GM21423 (cell line): Measurements from ENCODE around the gene CD247.
A peak's percentile ranks its signal among the peaks of the same experiment; 100 is the strongest.
"Not testable (repeated sequence)": the region's sequence is repeated elsewhere in the genome, so short reads cannot be mapped to it uniquely, and the experiment has no call there.

Experiments used
- ATAC-seq: cut with Tn5 transposase; IDR thresholded peaks from one replicate; pipeline ENCODE4 v1.9.1; 2021; ENCODE audit warnings: mild to moderate bottlenecking, moderate library complexity; ENCODE audit not compliant: unreplicated experiment

CD247 gene

DNA sequence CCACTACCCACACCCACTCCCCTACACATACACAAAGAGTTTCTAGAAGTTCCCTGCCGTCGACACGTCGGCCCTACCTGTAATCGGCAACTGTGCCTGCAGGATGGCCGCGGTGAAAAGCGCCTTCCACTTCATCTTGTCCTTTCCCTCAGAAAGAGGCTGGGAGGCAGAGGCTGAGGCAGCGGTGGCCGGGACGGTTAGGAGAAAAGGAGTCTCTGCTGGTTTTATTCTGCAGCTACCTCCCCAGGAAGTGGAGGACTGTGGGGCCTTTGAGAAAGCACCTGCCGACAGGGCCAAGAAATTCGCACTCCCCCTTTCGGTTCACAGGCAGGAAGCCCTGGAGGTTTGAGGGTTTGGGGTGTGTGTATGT, at the start of gene CD247:
Gene CD247 (minus strand): TSS at position 199 of the 370 bp plus-strand sequence. CDS start 64 bp downstream, at position 135.
- peak; percentile 51 for ATAC-seq

DNA sequence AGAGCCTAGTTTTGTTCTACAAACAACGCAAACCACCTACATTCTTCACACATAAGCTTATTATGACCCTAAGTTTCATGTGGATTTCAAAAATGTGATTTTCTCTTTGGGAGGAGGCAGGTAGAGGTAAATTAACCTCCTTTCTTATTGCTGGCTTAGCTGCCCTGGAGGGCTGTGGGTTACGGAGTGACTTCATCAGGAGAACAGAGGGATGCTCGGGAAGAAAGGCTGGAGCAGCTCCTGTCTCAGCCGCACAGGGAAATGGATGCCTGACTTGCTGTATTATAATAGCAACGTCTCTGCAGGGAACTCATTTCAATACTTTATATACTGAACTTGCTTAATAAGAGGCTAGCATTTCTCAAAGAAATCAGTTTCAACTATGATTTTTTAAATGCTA, 49.3 kb upstream of the CD247 start:
- no peak for ATAC-seq

DNA sequence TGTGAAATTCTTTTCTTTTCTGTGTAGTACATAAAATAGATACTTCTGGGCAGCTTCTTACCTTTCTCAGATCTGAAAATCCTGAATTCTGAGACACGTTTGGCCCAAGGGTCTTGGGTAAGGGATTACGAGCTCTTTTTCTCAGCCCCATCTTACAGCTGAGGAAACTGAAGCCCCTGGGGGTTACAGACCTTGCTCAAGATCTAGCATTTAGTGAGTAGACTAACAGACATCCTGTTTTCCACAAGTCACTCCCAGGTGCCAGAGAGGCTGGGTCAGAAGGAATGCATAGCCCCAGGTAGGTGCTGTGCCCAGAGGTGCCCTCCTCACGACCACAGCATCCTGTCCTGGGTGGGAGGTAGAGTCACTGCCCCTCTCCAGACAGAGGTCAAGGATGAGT, 48.4 kb upstream of the CD247 start:
- no peak for ATAC-seq

DNA sequence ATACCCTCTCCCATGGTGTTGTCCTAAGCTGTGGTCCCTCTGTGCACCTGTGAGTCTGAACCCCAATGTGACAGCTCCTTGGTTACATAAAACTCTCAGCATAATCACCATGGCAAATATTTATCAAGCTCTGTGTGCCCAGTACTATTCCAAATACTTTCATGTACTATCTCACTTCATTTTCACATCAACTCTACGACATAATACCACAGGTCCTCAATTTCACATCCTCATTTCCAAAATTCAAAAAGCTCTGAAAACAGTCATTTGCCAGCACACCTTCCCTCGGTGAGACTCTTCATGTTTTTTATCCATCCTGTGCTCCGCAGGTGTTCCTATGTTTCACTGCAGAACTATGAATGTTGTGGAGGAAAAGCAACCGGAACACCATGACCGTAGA, 47.6 kb upstream of the CD247 start:
- ATAC-seq = no peak

DNA sequence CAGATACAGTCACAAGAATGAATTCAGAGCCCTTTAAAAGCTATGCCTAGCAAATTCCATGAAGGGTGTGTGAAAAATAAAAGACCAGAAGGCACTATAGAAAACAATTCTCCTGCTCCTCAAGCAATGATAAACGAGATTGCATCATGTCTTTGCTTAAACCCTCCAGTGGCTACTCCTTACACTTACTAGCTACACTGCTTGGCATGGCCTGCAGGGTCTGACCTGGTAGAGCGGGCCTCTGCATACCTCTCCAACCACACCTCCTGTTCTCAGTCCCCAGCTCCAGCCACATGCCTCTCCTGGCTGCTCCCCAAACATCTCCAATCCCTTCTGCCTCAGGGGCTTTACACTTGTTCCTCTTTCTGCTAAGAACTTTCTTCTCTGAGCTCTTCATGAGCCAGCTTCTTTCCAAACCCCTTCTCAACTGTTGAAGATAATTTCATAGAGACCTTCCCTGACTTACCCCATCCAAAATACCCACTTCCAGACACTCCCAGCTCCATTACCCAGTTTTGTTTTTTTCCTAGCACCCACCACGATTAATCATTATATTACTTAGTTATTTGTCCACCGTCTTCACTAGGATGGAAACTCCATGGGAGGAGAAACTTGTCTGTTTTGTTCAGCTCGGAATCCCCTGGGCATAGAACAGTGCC, 46.4 kb upstream of the CD247 start:
- ATAC-seq = no peak

DNA sequence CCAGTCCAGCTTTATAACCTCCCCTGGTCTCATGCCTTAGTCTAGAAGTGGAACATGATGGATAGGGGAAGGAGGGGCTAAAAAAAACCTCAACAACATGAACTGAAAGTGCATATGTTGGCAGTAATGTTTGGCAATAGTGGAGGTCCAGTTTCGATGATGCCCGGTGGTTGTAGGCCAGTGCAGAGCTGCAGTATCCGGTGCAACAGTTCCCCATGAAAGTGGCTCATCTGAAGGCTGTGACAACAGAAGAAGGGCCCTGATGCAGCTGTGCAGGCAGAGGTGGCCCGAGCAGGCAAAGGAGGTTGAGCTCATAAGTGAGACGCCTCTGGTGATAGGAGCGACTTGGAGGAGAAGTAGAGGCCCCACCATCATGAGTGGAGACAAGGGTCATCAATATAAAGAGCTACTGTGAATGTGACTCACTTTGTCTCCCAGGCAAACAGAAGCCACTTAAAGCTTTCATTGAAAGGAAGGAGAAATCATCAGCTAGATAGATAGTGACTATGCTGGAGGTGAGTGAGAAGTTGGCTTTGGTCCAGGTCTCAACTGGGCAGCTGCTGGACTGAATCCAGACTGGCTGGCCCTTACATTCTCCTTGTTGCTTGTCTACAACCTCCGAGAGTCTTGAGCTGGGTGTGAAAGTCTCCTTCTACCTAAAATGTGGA, 45.4 kb upstream of the CD247 start:
- ATAC-seq = no peak

DNA sequence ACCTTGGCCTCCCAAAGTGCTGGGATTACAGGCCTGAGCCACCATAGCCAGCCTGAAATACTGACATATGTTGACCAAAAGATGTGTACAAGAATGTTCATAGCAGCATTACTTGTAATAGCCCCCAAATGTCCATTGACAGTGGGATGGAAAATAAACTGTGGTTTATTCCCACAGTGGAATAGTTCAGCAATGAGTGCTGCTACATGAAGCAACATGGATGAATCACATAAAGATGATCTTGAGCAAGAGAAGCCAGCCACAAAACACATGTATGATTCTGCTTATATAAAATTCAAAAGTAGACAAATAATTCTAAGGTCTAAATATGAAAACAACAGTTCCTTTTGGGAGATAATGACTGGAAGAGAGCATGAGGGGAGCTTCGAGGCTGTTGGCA, 44.4 kb upstream of the CD247 start:
- ATAC-seq = no peak

DNA sequence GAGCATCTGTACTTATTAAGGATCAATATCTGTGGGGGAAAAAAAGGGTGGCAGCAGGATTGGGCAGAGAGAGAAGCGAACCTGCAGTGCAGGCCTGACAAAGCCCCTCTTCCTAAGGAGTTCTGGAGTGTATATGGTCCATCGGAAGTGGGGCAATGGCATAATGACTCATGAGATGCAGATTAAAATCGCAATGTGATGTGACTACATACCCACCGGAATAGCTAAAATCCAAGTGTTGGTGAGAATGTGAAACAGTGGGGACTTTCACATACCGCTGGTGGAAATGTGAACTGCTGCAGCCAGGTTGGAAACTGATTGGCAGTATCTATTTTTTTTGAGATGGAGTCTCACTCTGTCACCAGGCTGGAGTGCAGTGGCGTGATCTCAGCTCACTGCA, 43.4 kb upstream of the CD247 start:
- ATAC-seq = no peak

DNA sequence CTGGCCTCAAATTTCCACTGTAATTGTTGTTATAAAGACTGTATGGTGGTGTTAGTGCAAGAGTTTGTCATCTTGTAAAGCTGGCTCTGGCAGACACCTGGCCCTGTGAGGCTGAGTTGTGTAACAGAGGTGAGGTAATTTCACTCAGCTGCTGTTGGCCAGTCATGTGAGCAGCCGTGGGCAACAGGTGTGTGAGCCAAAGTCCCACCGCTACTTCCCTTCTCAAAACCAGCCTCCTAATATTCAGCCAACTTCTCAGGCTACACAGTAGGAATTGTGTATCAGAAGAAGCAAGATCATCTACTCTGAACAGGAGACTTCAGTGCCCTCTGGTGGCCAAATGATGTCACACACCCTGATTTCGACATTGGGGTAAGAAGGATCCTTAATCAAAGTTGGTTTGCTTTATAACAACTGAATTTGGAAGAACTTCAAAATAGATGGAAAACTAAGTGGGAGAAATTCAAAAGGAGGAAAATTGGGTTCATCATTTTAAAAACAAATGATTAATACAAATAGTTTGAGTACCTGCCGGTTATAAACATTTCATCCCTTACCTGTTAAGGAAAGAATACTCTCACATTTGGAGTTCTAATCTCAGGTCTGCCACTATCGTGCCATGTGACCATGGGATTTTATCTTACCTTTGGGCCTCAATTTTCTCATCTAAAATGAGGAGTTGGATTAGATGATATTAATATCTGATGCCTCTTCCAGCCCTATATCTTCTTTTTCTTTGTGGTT, 37.8 kb upstream of the CD247 start:
- ATAC-seq = no peak

DNA sequence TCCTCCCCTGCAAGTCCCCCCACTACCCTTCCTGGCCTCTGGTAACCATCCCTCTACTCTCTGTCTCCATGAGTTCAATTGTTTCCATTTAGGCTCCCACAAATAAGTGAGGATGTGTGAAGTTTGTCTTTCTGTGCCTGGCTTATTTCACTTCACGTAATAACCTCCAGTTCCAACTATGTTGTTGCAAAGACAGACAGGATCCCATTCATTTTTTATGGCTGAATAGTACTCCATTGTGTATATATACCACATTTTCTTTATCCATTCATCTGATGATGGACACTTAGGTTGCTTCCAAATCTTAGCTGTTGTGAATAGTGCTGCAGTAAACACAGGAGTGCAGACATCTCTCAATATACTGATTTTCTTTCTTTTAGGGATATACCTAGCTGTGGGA, 36.7 kb upstream of the CD247 start:
- ATAC-seq = not testable (repeated sequence)

DNA sequence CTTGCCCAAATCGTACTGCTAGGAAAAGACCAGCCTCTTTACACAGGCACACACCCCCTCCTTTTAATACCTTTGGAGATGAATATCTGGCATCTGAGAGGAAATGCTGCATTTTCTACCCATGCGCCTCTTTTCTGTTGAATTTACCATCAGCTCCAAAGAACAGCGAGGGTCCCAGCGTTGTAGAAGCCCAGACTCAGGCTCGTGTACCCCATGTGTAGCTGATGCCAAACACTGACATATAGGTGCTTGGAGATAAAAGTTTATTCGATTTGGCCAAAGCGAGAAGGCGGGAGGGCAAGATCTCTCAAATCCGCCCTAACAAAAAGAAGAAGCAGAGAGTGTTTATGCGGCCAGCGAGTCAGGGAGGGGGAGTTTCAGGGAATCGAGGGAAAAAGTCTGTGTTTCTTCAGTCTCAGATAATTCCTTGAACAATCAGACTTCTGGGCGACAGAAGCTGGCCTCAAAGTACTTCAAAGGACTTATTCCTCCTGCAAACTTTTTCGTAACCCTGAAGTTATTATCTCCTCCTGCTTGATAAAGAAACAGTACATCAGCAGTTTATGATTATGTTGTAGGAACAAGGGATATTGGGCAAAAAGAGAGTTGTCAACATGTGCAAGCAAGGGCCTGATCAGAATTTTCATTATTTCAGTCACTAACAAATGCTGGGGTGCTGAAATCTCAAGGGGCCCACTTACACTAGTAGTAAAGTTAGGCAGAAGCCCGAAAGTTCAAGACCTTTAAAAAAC, 35.9 kb upstream of the CD247 start:
- peak; percentile 12 for ATAC-seq

DNA sequence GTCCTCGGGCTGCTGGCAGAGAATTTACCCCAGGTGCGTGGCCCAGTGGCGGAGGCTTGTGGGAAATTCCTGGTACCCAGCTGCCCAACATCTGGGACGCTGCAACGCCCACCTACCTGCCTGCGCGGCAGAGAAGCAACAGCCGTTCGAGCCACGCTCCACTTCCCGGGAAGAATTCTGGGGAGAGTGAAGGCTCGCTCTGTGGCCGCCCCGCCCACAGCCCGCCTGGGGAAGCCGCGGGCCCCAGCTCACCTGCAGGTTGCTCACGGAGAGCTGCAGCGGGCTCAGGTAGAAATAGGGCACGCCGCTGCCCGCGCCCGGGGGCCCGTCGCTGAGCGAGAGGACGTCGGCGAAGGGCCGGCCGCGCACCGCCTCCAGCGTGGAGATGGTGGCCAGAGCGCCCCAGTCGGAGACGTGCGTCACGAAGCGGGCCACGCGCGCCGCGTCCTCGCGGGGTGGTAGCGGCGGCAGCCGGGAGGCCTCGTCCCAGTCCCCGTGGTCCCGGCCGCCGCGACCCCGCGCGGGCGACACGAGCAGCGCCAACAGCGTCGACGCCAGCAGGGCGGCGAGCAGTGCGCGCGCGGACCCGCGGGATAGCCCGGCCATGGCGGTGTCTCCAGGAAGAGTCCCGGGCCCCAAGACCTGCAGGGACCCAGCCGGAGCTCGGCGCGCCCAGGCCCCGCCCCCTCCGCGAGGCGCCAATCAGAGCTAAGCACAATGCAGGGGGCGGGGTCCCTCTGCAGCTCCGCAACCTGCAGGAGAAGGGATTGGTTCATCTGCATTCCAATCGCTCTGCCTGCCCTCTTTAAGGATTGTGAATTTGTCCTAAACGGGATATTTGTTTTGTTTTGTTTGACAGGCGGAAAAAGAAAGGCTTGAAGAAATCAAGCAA, 35.1 kb upstream of the CD247 start, which contains the start of gene CREG1:
Gene CREG1 (minus strand): TSS at position 627 of the 892 bp plus-strand sequence.
- ATAC-seq = peak; percentile 99

DNA sequence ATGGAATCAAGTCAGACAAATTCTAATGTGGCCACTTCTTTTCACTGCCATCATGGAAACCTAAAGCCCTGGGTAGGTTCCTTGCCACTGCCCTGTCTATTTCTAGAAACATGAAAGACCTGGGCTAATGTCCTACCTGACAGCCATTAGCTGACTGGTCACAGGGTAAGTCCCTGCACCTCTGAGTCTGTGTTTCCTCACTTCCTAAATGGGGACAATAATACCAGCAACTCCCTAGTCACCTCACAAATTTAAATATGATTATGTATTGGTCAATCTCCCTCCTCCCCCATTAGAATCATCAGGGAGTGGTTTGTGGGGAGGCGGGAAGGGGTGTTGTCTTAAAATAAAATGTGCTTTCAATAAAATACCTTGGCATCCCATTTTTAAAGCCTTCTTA, 33.0 kb upstream of the CD247 start:
- no peak for ATAC-seq

DNA sequence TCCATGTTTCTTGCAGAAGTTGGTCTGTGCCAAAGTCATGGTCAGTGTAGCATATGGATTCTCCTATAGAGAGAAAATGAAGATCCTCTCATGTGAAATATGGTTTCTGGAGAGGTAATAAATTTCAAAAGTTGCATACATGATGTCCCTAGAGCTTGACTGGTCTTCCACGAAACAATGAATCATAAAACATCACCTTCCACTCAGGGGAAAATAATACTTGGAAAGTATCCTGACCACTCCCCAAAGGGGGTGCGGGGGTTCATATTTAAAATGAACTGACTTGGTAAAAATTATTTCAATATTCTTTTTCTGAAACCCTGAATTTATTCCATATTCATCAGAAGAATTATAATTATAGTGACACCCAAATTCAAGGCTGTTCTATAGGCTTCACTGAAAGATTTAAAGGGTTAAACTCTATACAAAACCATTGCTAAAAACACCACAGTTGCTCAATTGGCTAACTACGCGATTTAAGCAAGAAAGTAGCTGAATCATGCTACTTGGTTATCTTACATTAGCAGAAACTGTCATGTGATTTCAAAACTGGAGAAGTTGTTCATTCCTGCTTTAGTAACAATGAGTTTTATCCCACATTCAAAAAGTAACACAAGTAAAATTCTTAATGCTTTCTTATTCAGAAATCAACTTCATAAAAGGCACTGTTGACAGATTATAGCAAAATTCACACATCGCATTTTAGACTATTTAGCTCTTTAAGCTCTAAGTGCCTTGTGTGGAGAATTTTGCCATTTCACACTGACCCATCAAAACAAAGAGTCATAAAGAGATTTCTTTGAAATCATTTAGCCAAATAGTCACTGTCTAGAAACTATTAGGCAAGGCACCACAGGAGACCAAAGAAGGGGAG, 30.0 kb upstream of the CD247 start:
- ATAC-seq = no peak

DNA sequence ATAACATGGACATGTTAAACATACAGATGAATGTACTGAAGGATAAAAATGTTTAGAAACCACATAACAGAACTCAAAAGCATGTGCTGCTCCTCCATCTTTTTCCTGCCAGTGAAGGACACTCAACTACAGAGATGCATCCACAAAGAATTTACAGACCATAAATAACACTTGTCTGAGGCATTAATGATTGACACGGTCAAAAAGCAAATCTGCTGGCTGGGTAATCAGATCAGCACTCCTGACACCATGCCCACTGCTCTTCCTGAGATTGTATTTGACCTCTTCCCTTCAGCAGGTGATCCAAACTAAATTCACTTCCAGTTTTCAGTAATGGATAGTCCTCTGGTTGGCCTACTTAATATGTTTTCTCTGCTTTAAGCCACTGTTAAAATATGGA, 28.6 kb upstream of the CD247 start:
- ATAC-seq = no peak

DNA sequence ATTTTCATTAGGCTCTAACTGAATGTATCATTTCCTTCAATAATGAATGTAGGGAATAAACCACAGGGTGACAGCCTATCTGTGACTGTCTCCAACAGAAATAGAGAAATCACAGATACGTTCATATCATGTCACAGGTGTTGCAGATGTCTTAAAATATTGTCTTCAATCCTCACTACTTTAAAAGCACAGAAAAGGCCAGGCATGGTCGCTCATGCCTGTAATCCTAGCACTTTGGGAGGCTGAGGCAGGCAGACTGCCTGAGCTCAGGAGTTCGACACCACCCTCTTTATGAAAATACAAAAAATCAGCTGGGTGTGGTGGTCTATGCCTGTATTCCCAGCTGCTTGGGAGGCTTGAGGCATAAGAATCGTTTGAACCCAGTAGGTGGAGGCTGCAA, 27.0 kb upstream of the CD247 start:
- ATAC-seq = no peak

DNA sequence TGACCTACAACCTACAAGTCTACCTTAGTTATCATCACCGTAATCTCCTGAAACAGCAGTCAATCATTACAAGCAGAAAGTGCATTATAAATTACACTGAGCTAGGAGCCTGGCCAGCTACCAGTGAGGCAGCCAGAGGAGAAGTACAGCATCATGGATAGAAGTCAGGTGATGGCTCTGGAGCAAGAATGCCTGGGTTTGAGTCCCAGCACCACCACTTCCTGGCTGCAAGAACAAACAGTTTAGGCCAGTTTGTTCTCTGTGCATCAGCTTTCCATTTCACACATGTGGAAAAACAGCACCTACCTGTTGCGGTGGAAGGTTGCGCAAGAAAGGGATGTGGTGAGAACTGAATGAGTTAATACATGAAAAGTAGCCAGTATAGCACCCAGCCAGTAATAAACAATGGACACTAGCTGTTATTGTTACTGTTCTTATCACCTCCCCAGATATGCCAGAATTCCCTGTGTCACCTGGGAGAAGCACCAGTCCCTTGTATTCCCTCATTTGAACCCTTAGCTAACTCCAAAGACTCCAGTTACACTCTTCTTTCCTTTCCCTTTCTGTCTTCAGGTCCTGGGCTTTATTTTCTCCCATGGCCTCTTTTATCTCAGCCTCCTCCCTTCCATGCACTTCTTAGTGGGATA, 26.2 kb upstream of the CD247 start:
- no peak for ATAC-seq

DNA sequence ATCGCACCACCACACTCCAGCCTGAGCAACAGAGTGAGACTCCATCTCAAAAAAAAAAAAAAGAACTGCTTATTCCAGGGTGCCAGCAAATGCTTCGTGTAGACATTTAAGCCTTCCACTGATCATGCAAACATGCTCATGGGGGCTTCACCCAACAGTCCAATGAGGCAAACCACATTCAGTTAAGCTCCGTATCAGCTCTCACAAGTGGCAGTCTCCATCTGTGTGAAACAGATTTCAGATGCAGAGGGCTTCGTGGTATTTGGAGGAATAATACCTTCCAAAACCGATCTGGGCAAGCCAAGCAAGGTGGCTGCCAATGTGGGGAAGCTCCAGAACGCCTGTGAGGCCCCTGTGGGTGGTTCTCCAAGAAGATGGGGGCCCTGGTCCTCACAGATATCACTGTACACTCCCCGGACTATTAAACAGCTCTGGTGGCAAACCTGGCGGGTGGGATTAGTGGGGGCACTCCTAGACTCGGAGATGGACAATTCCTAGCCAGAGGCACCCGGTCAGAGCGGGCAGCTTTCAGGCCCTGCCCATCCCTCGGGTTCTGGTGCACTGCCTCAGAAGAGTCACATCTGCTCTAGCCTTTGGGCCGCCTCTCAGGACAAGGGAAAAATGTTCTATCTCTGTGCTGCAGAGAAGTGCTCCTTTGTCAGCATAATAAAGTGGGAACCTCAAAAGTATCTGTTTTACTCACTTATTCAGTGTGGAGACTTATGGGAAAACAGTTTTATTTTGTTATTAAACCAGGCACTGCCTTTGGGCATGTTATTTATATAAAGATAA, 25.1 kb upstream of the CD247 start:
- no peak for ATAC-seq
